ENCODE results near the gene ELL2.

Gene ELL2

DNA sequence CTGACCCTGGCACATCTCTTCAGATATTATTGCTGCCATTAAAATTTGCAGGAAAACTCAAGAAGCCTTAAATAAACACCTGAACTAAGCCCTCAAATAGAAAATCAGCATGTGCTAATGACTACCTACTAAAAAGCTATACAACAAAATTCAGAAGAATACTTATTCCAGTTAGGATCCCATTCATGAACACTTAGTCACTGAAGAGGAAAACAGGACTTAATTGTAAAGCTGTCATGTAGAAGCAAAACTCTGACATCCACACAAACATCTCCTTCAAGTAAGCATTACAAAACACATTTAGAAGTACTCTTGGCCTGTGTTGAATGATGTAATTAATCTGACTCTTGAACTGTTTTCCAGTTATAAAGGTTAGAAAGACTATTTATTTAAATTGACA lies 19.9 kb downstream of the ELL2 start:
- Histone ChIP-seq H3K9ac (ENCODE audit: low read depth in 1 of 2, low read length in 2 of 2) (no peak overlapping the region), H3K27ac (ENCODE audit: low read depth in 2 of 2, low read length in 2 of 2) (no peak overlapping the region), H3K4me3 (ENCODE audit: low read length in 2 of 2) (no peak overlapping the region)

DNA sequence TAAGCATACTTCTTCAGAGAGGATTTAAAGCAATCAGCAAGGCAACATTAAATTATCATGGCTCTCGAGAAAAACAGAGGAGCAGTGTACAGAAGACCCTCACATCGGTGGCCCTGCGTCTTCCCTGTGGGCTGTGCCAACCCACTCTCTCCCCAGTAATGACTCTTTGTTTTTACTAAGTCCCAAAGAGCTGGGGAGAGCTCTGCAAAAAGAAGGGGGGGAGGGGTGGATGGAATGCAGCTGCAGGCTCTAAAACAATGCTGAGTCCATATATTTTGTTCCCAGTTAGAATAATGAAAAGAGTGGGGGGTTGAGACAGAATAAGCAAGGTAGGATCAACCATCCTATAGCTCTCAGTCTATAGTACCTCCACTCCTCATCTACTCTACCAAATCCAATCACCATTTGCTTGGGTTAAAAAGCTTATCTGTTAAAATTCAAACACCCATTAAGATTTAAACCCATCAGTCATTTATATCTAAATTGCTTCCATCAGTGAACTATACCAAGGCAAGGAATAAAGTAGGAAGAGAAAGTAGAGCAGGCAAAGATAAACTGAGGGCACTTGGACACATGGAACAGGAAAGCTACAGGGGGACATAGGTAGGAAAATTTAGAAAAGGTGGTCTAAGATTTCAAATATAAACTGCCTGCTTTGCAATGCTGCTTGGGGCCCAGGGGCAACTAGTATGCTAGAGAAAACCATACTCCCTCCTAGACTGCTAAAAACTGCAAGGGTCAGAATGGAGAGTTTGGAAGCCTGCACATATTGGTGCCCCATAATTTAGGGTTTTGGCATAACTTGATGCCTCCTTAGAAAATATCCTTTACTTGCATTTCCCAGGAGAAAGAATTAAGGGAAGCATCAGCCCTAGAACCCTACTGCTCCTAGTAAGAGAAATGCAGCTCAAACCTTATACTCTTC lies 20.6 kb downstream of the ELL2 start:
- no peak overlapping the region for H3K27ac ChIP-seq (ENCODE audit: low read depth in 2 of 2, low read length in 2 of 2)
- H3K4me1 ChIP-seq (ENCODE audit: control insufficient read depth in 2 of 2, insufficient read depth in 2 of 2, low read length in 2 of 2): peaks cover 0 to 2% of the 10 kb centered on the region in 2 donors
- H3K4me3 ChIP-seq (ENCODE audit: low read length in 2 of 2): no peak overlapping the region
- H3K36me3 ChIP-seq (ENCODE audit: control insufficient read depth in 2 of 2, insufficient read depth in 2 of 2, low read length in 2 of 2): no peaks in the 10 kb centered on the region
- H3K27me3 ChIP-seq (ENCODE audit: control insufficient read depth in 2 of 2, insufficient read depth in 2 of 2, low read length in 2 of 2): no peaks in the 10 kb centered on the region
- H3K9ac ChIP-seq (ENCODE audit: low read depth in 1 of 2, low read length in 2 of 2): no peak overlapping the region
- no peaks in the 10 kb centered on the region for H3K9me3 ChIP-seq (ENCODE audit: control insufficient read depth in 2 of 2, low read length in 2 of 2)

More for the DNA sequence above, 19.9 kb downstream of the ELL2 start:
- H3K27me3 ChIP-seq (ENCODE audit: control insufficient read depth in 2 of 2, insufficient read depth in 2 of 2, low read length in 2 of 2): no peaks in the 10 kb centered on the region
- no peaks in the 10 kb centered on the region for H3K9me3 ChIP-seq (ENCODE audit: control insufficient read depth in 2 of 2, low read length in 2 of 2)
- H3K36me3 ChIP-seq (ENCODE audit: control insufficient read depth in 2 of 2, insufficient read depth in 2 of 2, low read length in 2 of 2): no peaks in the 10 kb centered on the region
- peaks cover 0 to 2% of the 10 kb centered on the region in 2 donors for H3K4me1 ChIP-seq (ENCODE audit: control insufficient read depth in 2 of 2, insufficient read depth in 2 of 2, low read length in 2 of 2)

DNA sequence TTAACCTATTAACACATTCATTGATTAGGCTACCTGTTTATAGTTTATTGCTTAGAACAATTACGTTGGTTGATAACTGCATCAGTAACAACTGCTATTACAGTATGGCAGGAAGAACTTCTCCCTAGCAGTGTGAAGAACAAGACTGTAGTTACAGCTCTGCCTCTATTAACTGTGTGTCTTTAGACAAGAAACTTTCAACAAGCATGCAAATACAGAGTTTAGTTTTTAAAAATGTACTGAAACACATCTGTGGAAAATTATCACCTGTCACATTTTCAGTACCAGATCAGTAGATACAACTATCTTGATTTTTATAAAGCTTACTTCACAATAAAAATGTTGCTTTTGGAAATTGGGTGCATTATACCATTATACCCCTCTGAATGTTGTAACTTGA lies 22.2 kb downstream of the ELL2 start:
- H3K9ac ChIP-seq (ENCODE audit: low read depth in 1 of 2, low read length in 2 of 2): no peak overlapping the region
- no peaks in the 10 kb centered on the region for H3K36me3 ChIP-seq (ENCODE audit: control insufficient read depth in 2 of 2, insufficient read depth in 2 of 2, low read length in 2 of 2)
- peaks cover 0 to 2% of the 10 kb centered on the region in 2 donors for H3K4me1 ChIP-seq (ENCODE audit: control insufficient read depth in 2 of 2, insufficient read depth in 2 of 2, low read length in 2 of 2)
- H3K27ac ChIP-seq (ENCODE audit: low read depth in 2 of 2, low read length in 2 of 2): no peak overlapping the region
- no peaks in the 10 kb centered on the region for H3K9me3 ChIP-seq (ENCODE audit: control insufficient read depth in 2 of 2, low read length in 2 of 2)
- no peak overlapping the region for H3K4me3 ChIP-seq (ENCODE audit: low read length in 2 of 2)
- no peaks in the 10 kb centered on the region for H3K27me3 ChIP-seq (ENCODE audit: control insufficient read depth in 2 of 2, insufficient read depth in 2 of 2, low read length in 2 of 2)

DNA sequence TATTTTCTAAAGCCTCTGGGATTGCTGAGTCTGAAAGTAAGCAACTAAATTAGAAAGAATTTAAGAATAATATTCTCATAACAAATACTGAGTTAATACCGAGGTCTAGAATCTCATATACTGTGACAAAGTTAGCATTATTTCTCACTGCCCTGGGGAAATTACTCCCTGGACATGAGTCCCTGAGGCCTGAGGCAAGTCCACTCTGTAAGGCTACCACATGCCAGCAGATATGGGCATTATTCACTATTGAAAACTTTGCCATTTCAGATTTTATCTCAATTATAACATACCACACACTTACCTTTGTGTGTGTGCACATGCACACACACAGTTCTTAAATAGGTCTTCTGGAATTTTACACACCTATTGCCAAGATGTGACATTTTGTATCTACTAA lies 22.9 kb downstream of the ELL2 start:
- Histone ChIP-seq H3K4me3 (ENCODE audit: low read length in 2 of 2) (no peak overlapping the region), H3K36me3 (ENCODE audit: control insufficient read depth in 2 of 2, insufficient read depth in 2 of 2, low read length in 2 of 2) (no peaks in the 10 kb centered on the region), H3K4me1 (ENCODE audit: control insufficient read depth in 2 of 2, insufficient read depth in 2 of 2, low read length in 2 of 2) (peaks cover 0 to 2% of the 10 kb centered on the region in 2 donors)

DNA sequence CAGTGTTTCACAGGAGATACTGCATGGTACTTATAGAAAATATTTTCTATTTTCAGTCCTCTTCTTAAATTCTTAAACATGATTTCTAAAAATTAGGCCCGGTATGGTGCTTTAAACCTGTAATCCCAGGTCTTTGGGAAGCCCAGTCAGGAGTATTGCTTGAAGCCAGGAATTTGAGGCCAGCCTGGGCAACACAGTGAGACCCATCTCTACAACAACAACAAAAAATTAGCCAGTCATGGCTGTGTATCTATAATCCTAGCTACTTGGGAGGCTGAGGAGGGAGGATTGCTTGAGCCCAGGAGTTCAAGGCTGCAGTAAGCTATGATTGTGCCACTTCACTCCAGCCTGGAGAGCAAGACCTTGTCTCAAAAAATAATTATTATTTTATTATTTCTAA lies 23.3 kb downstream of the ELL2 start:
- Histone ChIP-seq H3K36me3 (ENCODE audit: control insufficient read depth in 2 of 2, insufficient read depth in 2 of 2, low read length in 2 of 2) (no peaks in the 10 kb centered on the region), H3K9ac (ENCODE audit: low read depth in 1 of 2, low read length in 2 of 2) (no peak overlapping the region), H3K4me1 (ENCODE audit: control insufficient read depth in 2 of 2, insufficient read depth in 2 of 2, low read length in 2 of 2) (peaks cover 0 to 2% of the 10 kb centered on the region in 2 donors), H3K4me3 (ENCODE audit: low read length in 2 of 2) (no peak overlapping the region), H3K27ac (ENCODE audit: low read depth in 2 of 2, low read length in 2 of 2) (no peak overlapping the region), H3K9me3 (ENCODE audit: control insufficient read depth in 2 of 2, low read length in 2 of 2) (no peaks in the 10 kb centered on the region), H3K27me3 (ENCODE audit: control insufficient read depth in 2 of 2, insufficient read depth in 2 of 2, low read length in 2 of 2) (no peaks in the 10 kb centered on the region)

More for the DNA sequence above, 22.9 kb downstream of the ELL2 start:
- Histone ChIP-seq H3K27me3 (ENCODE audit: control insufficient read depth in 2 of 2, insufficient read depth in 2 of 2, low read length in 2 of 2) (no peaks in the 10 kb centered on the region), H3K9me3 (ENCODE audit: control insufficient read depth in 2 of 2, low read length in 2 of 2) (no peaks in the 10 kb centered on the region), H3K27ac (ENCODE audit: low read depth in 2 of 2, low read length in 2 of 2) (no peak overlapping the region), H3K9ac (ENCODE audit: low read depth in 1 of 2, low read length in 2 of 2) (no peak overlapping the region)

DNA sequence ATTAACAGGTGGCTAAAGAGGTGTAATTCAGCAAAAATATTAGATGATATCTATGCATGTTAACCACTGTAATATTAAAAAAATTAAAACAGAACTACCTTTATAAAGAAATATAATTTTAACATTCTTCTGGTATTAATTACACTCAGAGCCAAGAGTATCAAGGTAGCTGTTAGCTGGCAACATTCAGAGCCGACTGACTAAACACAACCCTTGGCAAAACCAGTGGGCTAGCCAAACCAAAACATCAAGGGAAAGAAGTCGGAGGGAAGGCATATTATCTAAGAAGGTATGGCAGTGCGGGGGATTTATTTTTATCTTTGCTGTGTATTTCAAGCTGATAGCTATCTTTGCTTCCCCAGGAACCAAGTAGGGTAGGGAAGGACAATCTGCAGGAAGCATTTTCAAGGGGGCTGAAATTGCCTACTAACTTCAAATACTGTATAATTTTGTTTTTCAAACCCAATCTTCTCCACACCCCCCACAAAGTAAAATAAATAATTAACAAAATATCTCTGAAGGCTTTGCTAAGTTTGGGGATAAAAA lies 24.0 kb downstream of the ELL2 start:
- Histone ChIP-seq H3K9me3 (ENCODE audit: control insufficient read depth in 2 of 2, low read length in 2 of 2) (no peaks in the 10 kb centered on the region), H3K27ac (ENCODE audit: low read depth in 2 of 2, low read length in 2 of 2) (no peak overlapping the region), H3K4me1 (ENCODE audit: control insufficient read depth in 2 of 2, insufficient read depth in 2 of 2, low read length in 2 of 2) (peaks cover 0 to 2% of the 10 kb centered on the region in 2 donors), H3K36me3 (ENCODE audit: control insufficient read depth in 2 of 2, insufficient read depth in 2 of 2, low read length in 2 of 2) (no peaks in the 10 kb centered on the region), H3K27me3 (ENCODE audit: control insufficient read depth in 2 of 2, insufficient read depth in 2 of 2, low read length in 2 of 2) (no peaks in the 10 kb centered on the region), H3K9ac (ENCODE audit: low read depth in 1 of 2, low read length in 2 of 2) (no peak overlapping the region), H3K4me3 (ENCODE audit: low read length in 2 of 2) (no peak overlapping the region)

DNA sequence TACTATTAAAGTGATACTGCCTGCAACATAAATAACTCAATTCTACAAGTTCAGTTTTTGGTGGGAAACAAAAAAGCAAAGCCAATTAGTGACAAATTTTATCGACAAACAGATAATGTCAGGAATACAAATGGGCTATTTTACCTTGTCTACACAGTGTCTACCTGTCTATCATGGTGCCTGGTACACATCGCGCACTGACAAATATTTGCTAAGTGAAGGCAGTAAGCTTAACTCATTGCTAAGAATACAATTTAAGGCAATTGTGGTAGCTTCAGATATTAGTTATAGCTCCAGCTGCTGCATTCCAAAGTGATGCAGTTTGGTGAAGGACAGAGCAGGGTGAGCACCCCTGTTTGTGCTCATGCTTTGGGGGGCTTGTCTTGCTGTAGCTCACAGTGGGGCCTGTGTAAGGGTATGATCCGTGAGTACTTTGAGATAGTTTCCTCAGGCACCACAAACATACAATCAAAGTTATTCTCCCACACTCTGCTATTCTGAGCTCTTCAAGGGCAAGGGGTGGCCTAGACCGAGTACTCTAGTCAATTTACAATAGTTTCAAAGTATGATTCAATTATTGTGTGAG lies 24.7 kb downstream of the ELL2 start:
- no peaks in the 10 kb centered on the region for H3K9me3 ChIP-seq (ENCODE audit: control insufficient read depth in 2 of 2, low read length in 2 of 2)
- peaks cover 0 to 2% of the 10 kb centered on the region in 2 donors for H3K4me1 ChIP-seq (ENCODE audit: control insufficient read depth in 2 of 2, insufficient read depth in 2 of 2, low read length in 2 of 2)
- no peak overlapping the region for H3K27ac ChIP-seq (ENCODE audit: low read depth in 2 of 2, low read length in 2 of 2)
- H3K9ac ChIP-seq (ENCODE audit: low read depth in 1 of 2, low read length in 2 of 2): no peak overlapping the region
- H3K27me3 ChIP-seq (ENCODE audit: control insufficient read depth in 2 of 2, insufficient read depth in 2 of 2, low read length in 2 of 2): no peaks in the 10 kb centered on the region
- no peaks in the 10 kb centered on the region for H3K36me3 ChIP-seq (ENCODE audit: control insufficient read depth in 2 of 2, insufficient read depth in 2 of 2, low read length in 2 of 2)
- no peak overlapping the region for H3K4me3 ChIP-seq (ENCODE audit: low read length in 2 of 2)

DNA sequence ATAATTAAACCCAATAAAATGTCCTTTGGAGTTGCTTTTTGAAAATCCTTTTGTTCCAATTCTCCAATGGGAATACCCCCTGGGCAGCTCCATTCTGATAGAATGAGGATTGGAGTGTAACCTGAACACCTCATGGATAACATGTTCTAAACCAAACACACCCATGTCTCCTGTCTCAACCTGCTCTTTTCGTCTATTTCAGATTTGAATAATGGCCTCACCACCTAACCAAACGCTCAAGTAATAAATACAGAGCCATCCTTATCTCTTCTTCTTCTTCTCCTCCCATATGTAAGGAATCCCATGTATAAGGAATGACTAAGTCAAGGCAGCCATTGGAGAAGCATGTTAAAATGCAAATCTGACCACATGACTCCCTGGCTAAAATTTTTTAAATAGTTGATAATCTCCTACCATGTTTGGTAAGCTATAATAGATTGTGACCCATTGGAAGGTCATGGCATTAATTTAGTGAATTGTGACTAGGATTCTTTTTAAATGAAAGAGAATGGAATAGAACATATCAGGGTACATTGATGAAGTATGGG lies 26.0 kb downstream of the ELL2 start:
- H3K36me3 ChIP-seq (ENCODE audit: control insufficient read depth in 2 of 2, insufficient read depth in 2 of 2, low read length in 2 of 2): no peaks in the 10 kb centered on the region
- no peak overlapping the region for H3K27ac ChIP-seq (ENCODE audit: low read depth in 2 of 2, low read length in 2 of 2)
- H3K27me3 ChIP-seq (ENCODE audit: control insufficient read depth in 2 of 2, insufficient read depth in 2 of 2, low read length in 2 of 2): no peaks in the 10 kb centered on the region
- no peaks in the 10 kb centered on the region for H3K9me3 ChIP-seq (ENCODE audit: control insufficient read depth in 2 of 2, low read length in 2 of 2)
- no peak overlapping the region for H3K9ac ChIP-seq (ENCODE audit: low read depth in 1 of 2, low read length in 2 of 2)
- H3K4me3 ChIP-seq (ENCODE audit: low read length in 2 of 2): no peak overlapping the region
- H3K4me1 ChIP-seq (ENCODE audit: control insufficient read depth in 2 of 2, insufficient read depth in 2 of 2, low read length in 2 of 2): peaks cover 0 to 2% of the 10 kb centered on the region in 2 donors

DNA sequence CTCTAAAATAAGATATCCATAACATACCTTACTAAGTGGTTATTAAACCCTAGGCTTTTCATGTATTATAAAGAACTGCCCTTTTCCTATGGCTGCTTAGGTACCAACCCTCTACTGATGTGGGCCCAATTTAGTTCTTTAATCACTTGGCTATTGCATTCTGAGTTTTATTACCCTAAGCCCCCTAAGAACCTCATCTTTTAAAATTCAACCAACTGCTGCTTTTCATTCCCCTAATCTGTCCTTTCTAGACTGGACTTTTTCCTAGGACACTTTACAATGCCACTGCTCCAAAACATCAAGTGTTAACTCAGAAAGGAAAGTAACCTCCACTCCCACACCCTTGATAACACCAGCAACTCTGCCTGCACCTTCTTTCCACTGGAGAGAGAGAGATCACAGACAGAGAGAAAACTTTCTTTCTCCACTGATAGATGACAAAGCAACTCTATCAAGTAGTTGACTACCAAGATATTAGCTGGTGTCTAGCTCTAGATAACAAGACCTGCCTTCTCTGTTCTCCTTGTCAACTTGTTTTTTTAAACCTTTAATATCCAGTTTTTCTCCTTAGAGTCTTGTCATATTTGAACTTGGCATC lies 27.3 kb downstream of the ELL2 start:
- Histone ChIP-seq H3K27me3 (ENCODE audit: control insufficient read depth in 2 of 2, insufficient read depth in 2 of 2, low read length in 2 of 2) (no peaks in the 10 kb centered on the region), H3K4me1 (ENCODE audit: control insufficient read depth in 2 of 2, insufficient read depth in 2 of 2, low read length in 2 of 2) (peaks cover 0 to 2% of the 10 kb centered on the region in 2 donors), H3K9me3 (ENCODE audit: control insufficient read depth in 2 of 2, low read length in 2 of 2) (no peaks in the 10 kb centered on the region), H3K27ac (ENCODE audit: low read depth in 2 of 2, low read length in 2 of 2) (no peak overlapping the region), H3K36me3 (ENCODE audit: control insufficient read depth in 2 of 2, insufficient read depth in 2 of 2, low read length in 2 of 2) (no peaks in the 10 kb centered on the region), H3K9ac (ENCODE audit: low read depth in 1 of 2, low read length in 2 of 2) (no peak overlapping the region), H3K4me3 (ENCODE audit: low read length in 2 of 2) (no peak overlapping the region)

DNA sequence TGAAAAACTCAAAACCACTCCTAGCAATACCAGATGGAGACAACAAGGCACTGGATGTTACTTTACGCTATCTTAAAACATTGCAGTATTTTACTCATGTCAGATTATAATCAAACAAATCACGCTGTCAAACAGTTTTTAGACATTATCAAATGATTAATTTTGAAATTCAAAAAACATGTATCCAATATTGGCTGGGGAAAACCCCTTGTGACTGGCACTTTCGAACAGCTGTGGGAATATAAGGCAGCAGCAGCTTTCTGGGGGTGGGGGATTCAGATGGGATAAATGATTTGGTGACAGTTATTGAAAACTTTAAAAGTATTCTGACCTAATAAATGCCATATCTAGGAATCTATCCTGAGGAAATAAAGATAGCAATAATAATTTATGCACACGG lies 28.7 kb downstream of the ELL2 start:
- Histone ChIP-seq H3K9me3 (ENCODE audit: control insufficient read depth in 2 of 2, low read length in 2 of 2) (no peaks in the 10 kb centered on the region), H3K4me3 (ENCODE audit: low read length in 2 of 2) (no peak overlapping the region), H3K9ac (ENCODE audit: low read depth in 1 of 2, low read length in 2 of 2) (no peak overlapping the region), H3K27me3 (ENCODE audit: control insufficient read depth in 2 of 2, insufficient read depth in 2 of 2, low read length in 2 of 2) (no peaks in the 10 kb centered on the region), H3K4me1 (ENCODE audit: control insufficient read depth in 2 of 2, insufficient read depth in 2 of 2, low read length in 2 of 2) (no peaks in the 10 kb centered on the region), H3K36me3 (ENCODE audit: control insufficient read depth in 2 of 2, insufficient read depth in 2 of 2, low read length in 2 of 2) (no peaks in the 10 kb centered on the region), H3K27ac (ENCODE audit: low read depth in 2 of 2, low read length in 2 of 2) (no peak overlapping the region)

All from mucosa of rectum (tissue), 2 donors.